ENCODE results near the gene UVRAG.
"Not testable (repeated sequence)": the region's sequence is repeated elsewhere in the genome, so short reads cannot be mapped to it uniquely, and the experiment has no call there.

The UVRAG gene

GRCh38 chr11:75867778-75868374, 52.9 kb downstream of the UVRAG start:
- no peak overlapping the region for H3K9ac ChIP-seq (ENCODE audit: low read length in 5 of 5)
- no peaks in the 10 kb centered on the region for H3K9me3 ChIP-seq (ENCODE audit: control insufficient read depth in 5 of 5, low read length in 5 of 5)
- no peaks in the 10 kb centered on the region for H3K27me3 ChIP-seq (ENCODE audit: control insufficient read depth in 5 of 5, insufficient read depth in 4 of 5, low read length in 5 of 5)
- H3K27ac ChIP-seq (ENCODE audit: low read depth, low read length) = no peak overlapping the region
- H3K4me3 ChIP-seq (ENCODE audit: low read depth in 1 of 5, low read length in 5 of 5) = no peak overlapping the region
- H3K4me1 ChIP-seq (ENCODE audit: control insufficient read depth in 5 of 5, insufficient read depth in 5 of 5, low read length in 5 of 5) = peaks cover 4 to 23% (median 18%) of the 10 kb centered on the region in 5 donors
- H3K36me3 ChIP-seq (ENCODE audit: control insufficient read depth in 5 of 5, insufficient read depth in 5 of 5, low read length in 5 of 5) = peaks cover 0 to 3% (median 2%) of the 10 kb centered on the region in 5 donors

GRCh38 chr11:75868990-75869389, 54.0 kb downstream of the UVRAG start:
- H3K4me1 ChIP-seq (ENCODE audit: control insufficient read depth in 5 of 5, insufficient read depth in 5 of 5, low read length in 5 of 5) = peaks cover 4 to 32% (median 21%) of the 10 kb centered on the region in 5 donors
- peaks cover 0 to 2% (median 0%) of the 10 kb centered on the region in 5 donors for H3K36me3 ChIP-seq (ENCODE audit: control insufficient read depth in 5 of 5, insufficient read depth in 5 of 5, low read length in 5 of 5)
- no peak overlapping the region for H3K4me3 ChIP-seq (ENCODE audit: low read depth in 1 of 5, low read length in 5 of 5)
- H3K9me3 ChIP-seq (ENCODE audit: control insufficient read depth in 5 of 5, low read length in 5 of 5) = no peaks in the 10 kb centered on the region
- peak overlapping the region in 2 of 5 donors; percentile 15 to 16 for H3K9ac ChIP-seq (ENCODE audit: low read length in 5 of 5)
- no peak overlapping the region for H3K27ac ChIP-seq (ENCODE audit: low read depth, low read length)
- no peaks in the 10 kb centered on the region for H3K27me3 ChIP-seq (ENCODE audit: control insufficient read depth in 5 of 5, insufficient read depth in 4 of 5, low read length in 5 of 5)

GRCh38 chr11:75869661-75870455, 54.8 kb downstream of the UVRAG start:
- H3K9me3 ChIP-seq (ENCODE audit: control insufficient read depth in 5 of 5, low read length in 5 of 5) = no peaks in the 10 kb centered on the region
- peak overlapping the region in 1 of 5 donors; percentile 24 for H3K9ac ChIP-seq (ENCODE audit: low read length in 5 of 5)
- H3K27me3 ChIP-seq (ENCODE audit: control insufficient read depth in 5 of 5, insufficient read depth in 4 of 5, low read length in 5 of 5) = no peaks in the 10 kb centered on the region
- H3K27ac ChIP-seq (ENCODE audit: low read depth, low read length) = no peak overlapping the region
- peaks cover 0 to 2% (median 0%) of the 10 kb centered on the region in 5 donors for H3K36me3 ChIP-seq (ENCODE audit: control insufficient read depth in 5 of 5, insufficient read depth in 5 of 5, low read length in 5 of 5)
- H3K4me1 ChIP-seq (ENCODE audit: control insufficient read depth in 5 of 5, insufficient read depth in 5 of 5, low read length in 5 of 5) = peaks cover 4 to 33% (median 26%) of the 10 kb centered on the region in 5 donors
- no peak overlapping the region for H3K4me3 ChIP-seq (ENCODE audit: low read depth in 1 of 5, low read length in 5 of 5)

- Histone ChIP-seq H3K4me3 (ENCODE audit: low read depth in 1 of 5, low read length in 5 of 5) (no peak overlapping the region), H3K9me3 (ENCODE audit: control insufficient read depth in 5 of 5, low read length in 5 of 5) (no peaks in the 10 kb centered on the region), H3K4me1 (ENCODE audit: control insufficient read depth in 5 of 5, insufficient read depth in 5 of 5, low read length in 5 of 5) (peaks cover 3 to 37% (median 28%) of the 10 kb centered on the region in 5 donors), H3K27ac (ENCODE audit: low read depth, low read length) (no peak overlapping the region), H3K36me3 (ENCODE audit: control insufficient read depth in 5 of 5, insufficient read depth in 5 of 5, low read length in 5 of 5) (peaks cover 0 to 2% (median 0%) of the 10 kb centered on the region in 5 donors), H3K9ac (ENCODE audit: low read length in 5 of 5) (no peak overlapping the region), H3K27me3 (ENCODE audit: control insufficient read depth in 5 of 5, insufficient read depth in 4 of 5, low read length in 5 of 5) (no peaks in the 10 kb centered on the region)
Observed at GRCh38 chr11:75872887-75873416, 57.9 kb downstream of the UVRAG start.

- H3K27ac ChIP-seq (ENCODE audit: low read depth, low read length) = peak overlapping the region; percentile 17
- no peaks in the 10 kb centered on the region for H3K27me3 ChIP-seq (ENCODE audit: control insufficient read depth in 5 of 5, insufficient read depth in 4 of 5, low read length in 5 of 5)
- H3K4me3 ChIP-seq (ENCODE audit: low read depth in 1 of 5, low read length in 5 of 5) = no peak overlapping the region
- peaks cover 0 to 2% (median 0%) of the 10 kb centered on the region in 5 donors for H3K36me3 ChIP-seq (ENCODE audit: control insufficient read depth in 5 of 5, insufficient read depth in 5 of 5, low read length in 5 of 5)
- no peaks in the 10 kb centered on the region for H3K9me3 ChIP-seq (ENCODE audit: control insufficient read depth in 5 of 5, low read length in 5 of 5)
- H3K9ac ChIP-seq (ENCODE audit: low read length in 5 of 5) = peak overlapping the region in 1 of 5 donors; percentile 5
- H3K4me1 ChIP-seq (ENCODE audit: control insufficient read depth in 5 of 5, insufficient read depth in 5 of 5, low read length in 5 of 5) = peaks cover 0 to 33% (median 28%) of the 10 kb centered on the region in 5 donors
Observed at GRCh38 chr11:75873417-75874221, 58.6 kb downstream of the UVRAG start.

GRCh38 chr11:75874684-75875341, 59.8 kb downstream of the UVRAG start:
- no peaks in the 10 kb centered on the region for H3K27me3 ChIP-seq (ENCODE audit: control insufficient read depth in 5 of 5, insufficient read depth in 4 of 5, low read length in 5 of 5)
- H3K4me1 ChIP-seq (ENCODE audit: control insufficient read depth in 5 of 5, insufficient read depth in 5 of 5, low read length in 5 of 5) = peaks cover 0 to 29% (median 21%) of the 10 kb centered on the region in 5 donors
- H3K4me3 ChIP-seq (ENCODE audit: low read depth in 1 of 5, low read length in 5 of 5) = no peak overlapping the region
- H3K36me3 ChIP-seq (ENCODE audit: control insufficient read depth in 5 of 5, insufficient read depth in 5 of 5, low read length in 5 of 5) = peaks cover 0 to 2% (median 1%) of the 10 kb centered on the region in 5 donors
- peak overlapping the region in 1 of 5 donors; percentile 18 for H3K9ac ChIP-seq (ENCODE audit: low read length in 5 of 5)
- no peaks in the 10 kb centered on the region for H3K9me3 ChIP-seq (ENCODE audit: control insufficient read depth in 5 of 5, low read length in 5 of 5)
- peak overlapping the region; percentile 3 for H3K27ac ChIP-seq (ENCODE audit: low read depth, low read length)

GRCh38 chr11:75877327-75877726, 62.3 kb downstream of the UVRAG start:
- peaks cover 0 to 12% (median 6%) of the 10 kb centered on the region in 5 donors for H3K36me3 ChIP-seq (ENCODE audit: control insufficient read depth in 5 of 5, insufficient read depth in 5 of 5, low read length in 5 of 5)
- H3K4me3 ChIP-seq (ENCODE audit: low read depth in 1 of 5, low read length in 5 of 5); H3K9ac ChIP-seq (ENCODE audit: low read length in 5 of 5); H3K27ac ChIP-seq (ENCODE audit: low read depth, low read length); H3K27me3 ChIP-seq (ENCODE audit: control insufficient read depth in 5 of 5, insufficient read depth in 4 of 5, low read length in 5 of 5); H3K9me3 ChIP-seq (ENCODE audit: control insufficient read depth in 5 of 5, low read length in 5 of 5): not testable (repeated sequence)
- H3K4me1 ChIP-seq (ENCODE audit: control insufficient read depth in 5 of 5, insufficient read depth in 5 of 5, low read length in 5 of 5) = peaks cover 0 to 29% (median 21%) of the 10 kb centered on the region in 5 donors

- not testable (repeated sequence) for H3K9me3 ChIP-seq (ENCODE audit: control insufficient read depth in 5 of 5, low read length in 5 of 5); H3K4me3 ChIP-seq (ENCODE audit: low read depth in 1 of 5, low read length in 5 of 5); H3K9ac ChIP-seq (ENCODE audit: low read length in 5 of 5); H3K27ac ChIP-seq (ENCODE audit: low read depth, low read length); H3K27me3 ChIP-seq (ENCODE audit: control insufficient read depth in 5 of 5, insufficient read depth in 4 of 5, low read length in 5 of 5)
- peaks cover 0 to 25% (median 21%) of the 10 kb centered on the region in 5 donors for H3K4me1 ChIP-seq (ENCODE audit: control insufficient read depth in 5 of 5, insufficient read depth in 5 of 5, low read length in 5 of 5)
- H3K36me3 ChIP-seq (ENCODE audit: control insufficient read depth in 5 of 5, insufficient read depth in 5 of 5, low read length in 5 of 5) = peaks cover 0 to 12% (median 6%) of the 10 kb centered on the region in 5 donors
Observed at GRCh38 chr11:75877931-75878330, 62.9 kb downstream of the UVRAG start.

- Histone ChIP-seq H3K4me3 (ENCODE audit: low read depth in 1 of 5, low read length in 5 of 5) (no peak overlapping the region), H3K27me3 (ENCODE audit: control insufficient read depth in 5 of 5, insufficient read depth in 4 of 5, low read length in 5 of 5) (no peaks in the 10 kb centered on the region), H3K9ac (ENCODE audit: low read length in 5 of 5) (no peak overlapping the region), H3K4me1 (ENCODE audit: control insufficient read depth in 5 of 5, insufficient read depth in 5 of 5, low read length in 5 of 5) (peaks cover 0 to 21% (median 16%) of the 10 kb centered on the region in 5 donors), H3K27ac (ENCODE audit: low read depth, low read length) (no peak overlapping the region), H3K36me3 (ENCODE audit: control insufficient read depth in 5 of 5, insufficient read depth in 5 of 5, low read length in 5 of 5) (peaks cover 0 to 12% (median 6%) of the 10 kb centered on the region in 5 donors), H3K9me3 (ENCODE audit: control insufficient read depth in 5 of 5, low read length in 5 of 5) (no peaks in the 10 kb centered on the region)
Observed at GRCh38 chr11:75878933-75879332, 63.9 kb downstream of the UVRAG start.
